CD4-positive, alpha-beta T cell treated with Interleukin-4 for 4 hours (primary cell): Measurements from ENCODE around the gene CEACAM8.
"Not testable (repeated sequence)": the region's sequence is repeated elsewhere in the genome, so short reads cannot be mapped to it uniquely, and the experiment has no call there.

ENCODE experiments used
- DNase-seq: peaks from one replicate; pipeline ENCODE4 v3.0.0-alpha.2; 2020

Gene CEACAM8

DNA sequence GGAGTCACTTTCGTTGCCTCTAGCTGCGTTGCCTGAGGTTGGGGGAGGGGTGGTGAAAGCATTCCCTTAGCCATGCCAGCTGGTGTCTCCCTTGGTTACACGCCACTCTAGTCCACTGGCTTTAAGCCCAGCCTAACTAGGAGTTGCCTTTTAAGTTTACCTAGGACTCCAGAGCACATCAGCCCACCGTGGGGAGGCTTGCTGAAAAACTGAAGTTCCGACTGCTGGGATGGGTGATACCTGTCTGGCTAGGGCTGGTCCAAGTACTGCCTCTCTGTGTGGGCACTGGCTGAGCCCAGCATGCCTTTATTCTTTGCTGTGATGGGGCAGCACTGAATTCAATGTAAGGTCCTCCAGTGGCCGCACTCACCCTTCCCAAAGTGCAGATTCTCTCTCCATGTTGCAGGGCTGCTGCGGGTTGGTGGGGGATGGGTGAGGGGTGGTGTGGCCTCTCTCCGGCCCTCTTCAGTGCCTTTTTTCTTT is 54.6 kb downstream of the CEACAM8 start:
- no peak for DNase-seq

GRCh38 chr19:42538841-42539709 is 55.6 kb downstream of the CEACAM8 start:
- no peak for DNase-seq

DNA sequence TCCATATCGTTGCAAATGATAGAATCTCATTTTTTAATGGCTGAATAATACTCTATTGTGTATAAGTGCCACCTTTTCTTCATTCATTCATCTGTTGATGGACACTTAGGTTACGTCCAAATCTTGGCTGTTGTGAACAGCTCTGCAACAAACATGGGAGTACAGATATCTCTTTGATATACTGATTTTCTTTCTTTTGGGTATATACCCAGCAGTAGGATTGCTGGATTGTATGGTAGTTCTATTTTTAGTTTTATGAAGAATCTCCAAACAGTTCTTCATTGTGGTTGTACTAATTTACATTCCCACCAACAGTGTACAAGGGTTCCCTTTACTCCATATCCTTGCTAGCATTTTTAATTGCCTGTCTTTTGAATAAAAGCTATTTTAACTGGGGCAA is 59.4 kb downstream of the CEACAM8 start:
- not testable (repeated sequence) for DNase-seq

- no peak for DNase-seq
Measured at GRCh38 chr19:42534391-42534790, 60.3 kb downstream of the CEACAM8 start.

- no peak for DNase-seq
Measured at GRCh38 chr19:42532891-42533290, 61.8 kb downstream of the CEACAM8 start.

- no peak for DNase-seq
Measured at GRCh38 chr19:42531313-42531712, 63.4 kb downstream of the CEACAM8 start.
